ENCODE measurements around the gene ANO1.

- TF ChIP-seq EZH2 (IDR thresholded peaks at IDR 0.05): no peak
- TF ChIP-seq CTCF (IDR thresholded peaks at IDR 0.05 in 2 of 3, conservative IDR thresholded peaks at IDR 0.05 in 1 of 3; ENCODE audit: borderline replicate concordance in 1 of 3, insufficient read depth in 1 of 3, low read depth in 2 of 3, low read length in 2 of 3): no peak
- TF ChIP-seq REST (IDR thresholded peaks at IDR 0.05; ENCODE audit: low read depth): no peak
- TF ChIP-seq MAX (IDR thresholded peaks at IDR 0.05): no peak
- peak; percentile 22; the same call in 1 of the 2 replicates for TF ChIP-seq POLR2AphosphoS5 (IDR thresholded peaks at IDR 0.05; ENCODE audit: low read depth, low read length)
- no peak for TF ChIP-seq RAD21 (IDR thresholded peaks at IDR 0.05; ENCODE audit: low read depth)
- no peak for TF ChIP-seq CEBPB (IDR thresholded peaks at IDR 0.05; ENCODE audit: low read depth)
- no peak for TF ChIP-seq EZH2phosphoT487 (IDR thresholded peaks at IDR 0.05; ENCODE audit: borderline replicate concordance)
Observed at GRCh38 chr11:70205049-70205725, 127.1 kb downstream of the ANO1 start.

Measured in HCT116 (cell line).